ENCODE data around the gene OSER1. TPM values are rescaled to one million over a fixed set of nuclear protein-coding genes. Genes with fewer than 3 reads are reported as not detected.

The OSER1 gene
- total RNA-seq, 1 experiment from 2014 or later = 35.7 TPM

DNA sequence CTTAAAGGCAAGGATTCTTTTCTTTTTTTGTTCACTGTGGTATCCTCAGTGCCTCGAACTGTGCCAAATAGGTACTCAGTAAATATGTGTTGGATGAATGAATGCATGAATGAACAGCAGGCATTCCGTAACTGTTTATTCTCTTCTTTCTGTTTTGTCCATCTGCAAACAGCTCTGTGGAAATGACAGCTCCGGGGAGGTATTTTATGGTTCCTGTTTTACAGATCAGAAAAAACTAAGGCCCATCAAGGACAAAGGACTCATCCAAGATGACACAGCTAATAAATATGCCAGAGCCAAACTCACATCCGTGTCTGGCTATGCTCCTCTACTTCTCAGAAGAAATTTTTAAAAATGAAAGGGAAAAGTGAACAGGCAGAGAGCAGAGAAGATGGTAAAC lies 44.6 kb downstream of the OSER1 start:
- H3K9me3 ChIP-seq (ENCODE audit: control insufficient read depth, low read depth, low read length) = no peaks in the 10 kb centered on the region
- no peak overlapping the region for H3K14ac ChIP-seq (ENCODE audit: insufficient read depth, low read length)
- H3K27ac Mint-ChIP-seq = no peak overlapping the region
- no peak overlapping the region for H3K23ac ChIP-seq (ENCODE audit: insufficient read length, low read depth, low read length)
- H4K20me1 ChIP-seq (ENCODE audit: control insufficient read depth, insufficient read depth, insufficient read length) = no peaks in the 10 kb centered on the region
- no peak overlapping the region for H2AK5ac ChIP-seq (ENCODE audit: insufficient read length, low read length)
- no peaks in the 10 kb centered on the region for H3K79me2 ChIP-seq (ENCODE audit: insufficient read depth, low read length)
- H3K23me2 ChIP-seq (ENCODE audit: insufficient read length, low read depth, low read length, poor library complexity, severe bottlenecking) = no peaks in the 10 kb centered on the region
- no peak overlapping the region for H3K4me2 ChIP-seq (ENCODE audit: insufficient read depth, insufficient read length, low read length)
- no peak overlapping the region for H3K56ac ChIP-seq (ENCODE audit: insufficient read length, low read depth, low read length)
- no peak overlapping the region for H4K8ac ChIP-seq (replicated peaks; ENCODE audit: insufficient read length, low read depth, low read length)
- no peak overlapping the region for H2BK20ac ChIP-seq (ENCODE audit: low read depth, low read length, poor library complexity, severe bottlenecking)
- no peaks in the 10 kb centered on the region for H3K36me3 Mint-ChIP-seq (ENCODE audit: insufficient read depth in 1 of 3, low read depth in 3 of 3)
- no peak overlapping the region for H2AFZ ChIP-seq (ENCODE audit: low read length)
- H2BK15ac ChIP-seq (ENCODE audit: low read depth, low read length) = no peak overlapping the region
- H3K79me1 ChIP-seq (ENCODE audit: insufficient read depth, low read depth, low read length, poor library complexity, severe bottlenecking) = no peaks in the 10 kb centered on the region
- no peak overlapping the region for H4K91ac ChIP-seq (ENCODE audit: insufficient read length, low read depth, low read length)
- H3K27me3 ChIP-seq (ENCODE audit: insufficient read depth, low read length) = no peaks in the 10 kb centered on the region
- H3K18ac ChIP-seq (ENCODE audit: insufficient read length, low read depth, low read length) = no peak overlapping the region
- TF ChIP-seq, protein P1, sequence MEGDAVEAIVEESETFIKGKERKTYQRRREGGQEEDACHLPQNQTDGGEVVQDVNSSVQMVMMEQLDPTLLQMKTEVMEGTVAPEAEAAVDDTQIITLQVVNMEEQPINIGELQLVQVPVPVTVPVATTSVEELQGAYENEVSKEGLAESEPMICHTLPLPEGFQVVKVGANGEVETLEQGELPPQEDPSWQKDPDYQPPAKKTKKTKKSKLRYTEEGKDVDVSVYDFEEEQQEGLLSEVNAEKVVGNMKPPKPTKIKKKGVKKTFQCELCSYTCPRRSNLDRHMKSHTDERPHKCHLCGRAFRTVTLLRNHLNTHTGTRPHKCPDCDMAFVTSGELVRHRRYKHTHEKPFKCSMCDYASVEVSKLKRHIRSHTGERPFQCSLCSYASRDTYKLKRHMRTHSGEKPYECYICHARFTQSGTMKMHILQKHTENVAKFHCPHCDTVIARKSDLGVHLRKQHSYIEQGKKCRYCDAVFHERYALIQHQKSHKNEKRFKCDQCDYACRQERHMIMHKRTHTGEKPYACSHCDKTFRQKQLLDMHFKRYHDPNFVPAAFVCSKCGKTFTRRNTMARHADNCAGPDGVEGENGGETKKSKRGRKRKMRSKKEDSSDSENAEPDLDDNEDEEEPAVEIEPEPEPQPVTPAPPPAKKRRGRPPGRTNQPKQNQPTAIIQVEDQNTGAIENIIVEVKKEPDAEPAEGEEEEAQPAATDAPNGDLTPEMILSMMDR (conservative IDR thresholded peaks at IDR 0.05) = no peak
- H3T11ph ChIP-seq (ENCODE audit: low read length) = no peak overlapping the region
- H4K5ac ChIP-seq (ENCODE audit: insufficient read length, low read depth, low read length) = no peak overlapping the region
- no peak for DNase-seq
- H3K4me1 ChIP-seq (ENCODE audit: insufficient read depth, low read length) = no peaks in the 10 kb centered on the region
- peaks cover 0 to 2% of the 10 kb centered on the region in 2 experiments; a peak in 2 of 5 replicates for H3K9me3 Mint-ChIP-seq
- no peak overlapping the region for H3K4ac ChIP-seq (ENCODE audit: low read depth, low read length)
- H2BK12ac ChIP-seq (ENCODE audit: insufficient read length, low read depth, low read length) = no peak overlapping the region
- no peak overlapping the region for H3K27ac ChIP-seq (ENCODE audit: insufficient read length, low read depth, low read length)
- peaks cover 9% of the 10 kb centered on the region for H3K27me3 Mint-ChIP-seq (ENCODE audit: low read depth)
- H3K9ac ChIP-seq (ENCODE audit: extremely low read depth, insufficient read length, low read length) = no peak overlapping the region
- no peak overlapping the region for H2BK5ac ChIP-seq (ENCODE audit: insufficient read length, low read length)
- peaks cover 2 to 16% of the 10 kb centered on the region in 2 experiments for H3K4me1 Mint-ChIP-seq
- no CpG with 5 or more reads among the region's 4 CpGs for WGBS (ENCODE audit: extremely low coverage, insufficient read length, low lambda C conversion rate)
- H3K4me3 Mint-ChIP-seq = no peak overlapping the region
- no peak overlapping the region for H2BK120ac ChIP-seq (ENCODE audit: low read depth, low read length, poor library complexity, severe bottlenecking)
